Right kidney (tissue), 1 donor: ENCODE data around the gene SPEG.

Experiments used
- DNase-seq: peaks from one replicate; pipeline ENCODE4 v3.0.0-alpha.2; 2016

The SPEG gene

DNA sequence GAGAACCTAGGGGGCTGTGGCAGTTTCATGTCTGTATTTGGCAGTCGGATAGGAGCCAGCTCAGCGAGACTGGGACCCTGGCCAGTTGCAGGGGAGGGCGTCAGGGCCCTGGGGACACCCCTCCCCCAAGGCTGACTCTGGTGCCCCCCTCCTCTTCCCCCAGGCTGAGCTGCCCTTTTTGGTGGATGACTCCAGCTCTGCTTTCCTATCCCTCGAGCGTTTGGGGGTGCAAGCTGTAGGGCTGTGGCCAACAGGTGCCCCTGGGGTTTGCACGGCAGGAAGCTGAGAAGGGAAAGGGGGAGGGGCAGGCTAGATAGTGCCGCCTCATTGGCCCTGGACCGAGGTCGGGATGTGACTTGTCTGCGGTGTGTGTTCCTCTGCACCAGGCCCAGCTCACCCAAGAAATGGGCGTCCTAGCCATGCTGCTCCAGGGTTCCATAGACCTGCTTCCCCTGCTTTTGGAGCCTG is 26.4 kb downstream of the SPEG start:
- DNase-seq: peak; percentile 25

DNA sequence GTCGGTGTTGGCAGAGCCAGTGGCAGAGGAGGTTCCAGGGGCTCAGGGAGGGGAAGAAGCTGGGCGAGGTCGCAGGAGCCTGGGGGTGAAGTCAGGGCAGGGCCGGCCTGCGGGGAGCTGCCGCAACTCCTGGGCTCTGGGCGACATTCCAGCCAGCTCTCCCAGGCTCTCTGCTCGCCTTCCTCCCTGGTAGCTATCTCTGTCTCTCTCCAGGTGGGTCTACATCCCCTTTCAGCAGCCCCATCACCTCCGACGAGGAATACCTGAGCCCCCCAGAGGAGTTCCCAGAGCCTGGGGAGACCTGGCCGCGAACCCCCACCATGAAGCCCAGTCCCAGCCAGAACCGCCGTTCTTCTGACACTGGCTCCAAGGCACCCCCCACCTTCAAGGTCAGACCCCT is 27.0 kb downstream of the SPEG start:
- no peak for DNase-seq

- DNase-seq: no peak
Measured at GRCh38 chr2:219462349-219462748, 27.7 kb downstream of the SPEG start.

DNA sequence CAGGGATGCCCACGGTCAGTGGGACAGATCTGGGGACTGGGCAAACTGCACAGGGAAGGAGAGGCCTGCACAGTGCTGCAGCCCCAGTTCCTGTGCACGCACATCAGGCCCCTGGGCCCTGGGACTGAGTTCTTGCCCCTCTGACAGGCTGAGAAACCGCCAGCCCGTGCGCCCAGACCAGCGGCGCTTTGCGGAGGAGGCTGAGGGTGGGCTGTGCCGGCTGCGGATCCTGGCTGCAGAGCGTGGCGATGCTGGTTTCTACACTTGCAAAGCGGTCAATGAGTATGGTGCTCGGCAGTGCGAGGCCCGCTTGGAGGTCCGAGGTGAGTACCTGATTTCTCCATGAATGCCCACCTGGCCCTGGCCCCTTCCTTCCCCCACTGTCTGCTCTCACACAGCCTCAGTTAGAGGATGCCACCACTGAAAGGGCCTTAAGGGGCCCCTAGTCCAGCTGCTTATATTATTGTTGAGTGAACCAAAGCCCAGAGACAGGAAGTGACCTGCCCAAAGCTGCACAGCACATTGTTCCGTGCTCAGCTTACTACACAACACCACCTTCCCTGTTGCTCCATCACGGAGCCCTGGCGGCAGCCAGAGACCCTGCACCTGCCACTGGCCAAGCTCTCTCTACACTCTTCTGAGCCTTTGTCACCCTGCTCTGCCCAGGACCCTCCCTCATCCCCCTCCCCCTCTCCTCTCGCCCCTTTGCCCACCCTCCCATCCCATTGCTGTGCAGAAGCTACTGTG is 29.8 kb downstream of the SPEG start:
- no peak for DNase-seq

DNA sequence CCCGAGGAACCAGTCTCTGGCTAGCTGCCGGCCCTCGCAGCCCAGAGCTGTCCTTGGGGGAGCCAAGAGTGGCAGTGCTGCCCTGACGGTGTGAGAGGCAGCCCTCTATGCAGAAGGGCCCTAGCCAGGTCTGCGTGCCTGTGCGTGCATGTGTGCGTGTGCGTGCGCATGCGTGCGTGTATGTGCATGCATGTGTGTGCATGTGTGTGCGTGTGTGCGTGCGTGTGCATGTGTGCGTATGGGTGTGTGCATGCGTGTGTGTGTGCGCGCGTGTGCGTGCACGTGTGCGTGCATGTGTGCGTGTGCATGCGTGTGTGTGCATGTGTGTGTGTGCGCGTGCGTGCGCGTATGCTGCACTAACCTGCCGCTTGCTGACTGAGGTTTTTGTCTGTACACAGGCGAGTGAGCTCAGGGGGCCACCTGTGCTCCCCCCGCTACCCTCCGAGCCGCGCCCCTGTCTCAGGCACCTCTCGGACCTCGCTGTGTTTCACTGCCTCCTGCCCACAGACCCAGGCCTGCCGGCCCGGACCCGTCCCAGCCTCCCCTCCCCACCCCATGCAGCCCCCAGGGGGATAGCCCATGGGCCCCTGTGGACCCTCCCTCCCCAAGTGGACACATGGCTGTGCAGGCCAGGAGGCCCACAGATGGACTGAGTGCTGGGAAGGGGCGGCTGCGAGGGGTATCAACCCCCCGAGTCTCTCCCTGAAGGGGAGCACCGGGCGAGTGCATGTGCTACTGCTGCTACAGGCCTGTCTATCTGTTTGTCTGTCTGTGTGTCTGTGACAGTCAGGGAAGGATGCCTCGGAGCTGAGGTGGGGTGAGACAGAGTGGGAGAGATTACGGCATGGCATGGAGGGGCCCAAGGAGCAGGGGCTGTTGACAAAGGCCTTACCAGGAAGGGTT is 31.3 kb downstream of the SPEG start:
- DNase-seq: no peak

GRCh38 chr2:219466816-219467735 is 32.4 kb downstream of the SPEG start:
- no peak for DNase-seq

DNA sequence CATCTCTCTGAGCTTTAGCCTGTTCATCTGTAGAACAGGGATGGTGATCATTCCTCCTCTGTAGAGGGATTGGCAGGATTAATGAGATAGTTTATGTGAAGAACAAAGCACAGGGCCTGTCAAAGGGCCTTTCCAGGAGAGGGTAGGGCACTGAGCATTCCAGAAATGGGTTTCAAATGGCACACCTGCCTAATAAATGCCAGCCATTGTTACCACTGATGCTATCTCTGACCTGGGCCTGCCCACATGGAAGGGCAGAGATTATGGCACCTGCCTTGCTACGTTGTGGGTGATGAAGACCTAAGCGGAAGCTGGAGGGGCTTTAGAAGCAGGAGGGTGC is 33.1 kb downstream of the SPEG start:
- no peak for DNase-seq

- no peak for DNase-seq
Measured at GRCh38 chr2:219468410-219469185, 34.0 kb downstream of the SPEG start.

- no peak for DNase-seq
Measured at GRCh38 chr2:219469186-219469724, 34.6 kb downstream of the SPEG start.

- DNase-seq: no peak
Measured at GRCh38 chr2:219470429-219470828, 35.8 kb downstream of the SPEG start.

GRCh38 chr2:219471476-219472371 is 37.1 kb downstream of the SPEG start:
- no peak for DNase-seq

- DNase-seq: no peak
Measured at GRCh38 chr2:219472629-219473187, 38.1 kb downstream of the SPEG start.

DNA sequence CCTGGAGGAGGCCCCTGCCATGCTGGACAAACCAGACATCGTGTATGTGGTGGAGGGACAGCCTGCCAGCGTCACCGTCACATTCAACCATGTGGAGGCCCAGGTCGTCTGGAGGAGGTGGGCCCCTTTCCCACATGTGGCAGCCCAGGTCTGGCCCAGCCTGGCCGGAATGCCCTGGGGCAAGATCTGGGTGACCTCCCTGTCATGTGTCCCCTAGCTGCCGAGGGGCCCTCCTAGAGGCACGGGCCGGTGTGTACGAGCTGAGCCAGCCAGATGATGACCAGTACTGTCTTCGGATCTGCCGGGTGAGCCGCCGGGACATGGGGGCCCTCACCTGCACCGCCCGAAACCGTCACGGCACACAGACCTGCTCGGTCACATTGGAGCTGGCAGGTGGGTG is 38.9 kb downstream of the SPEG start:
- no peak for DNase-seq

GRCh38 chr2:219474285-219475060 is 39.8 kb downstream of the SPEG start:
- DNase-seq: no peak

- no peak for DNase-seq
Measured at GRCh38 chr2:219475278-219475677, 40.6 kb downstream of the SPEG start.

DNA sequence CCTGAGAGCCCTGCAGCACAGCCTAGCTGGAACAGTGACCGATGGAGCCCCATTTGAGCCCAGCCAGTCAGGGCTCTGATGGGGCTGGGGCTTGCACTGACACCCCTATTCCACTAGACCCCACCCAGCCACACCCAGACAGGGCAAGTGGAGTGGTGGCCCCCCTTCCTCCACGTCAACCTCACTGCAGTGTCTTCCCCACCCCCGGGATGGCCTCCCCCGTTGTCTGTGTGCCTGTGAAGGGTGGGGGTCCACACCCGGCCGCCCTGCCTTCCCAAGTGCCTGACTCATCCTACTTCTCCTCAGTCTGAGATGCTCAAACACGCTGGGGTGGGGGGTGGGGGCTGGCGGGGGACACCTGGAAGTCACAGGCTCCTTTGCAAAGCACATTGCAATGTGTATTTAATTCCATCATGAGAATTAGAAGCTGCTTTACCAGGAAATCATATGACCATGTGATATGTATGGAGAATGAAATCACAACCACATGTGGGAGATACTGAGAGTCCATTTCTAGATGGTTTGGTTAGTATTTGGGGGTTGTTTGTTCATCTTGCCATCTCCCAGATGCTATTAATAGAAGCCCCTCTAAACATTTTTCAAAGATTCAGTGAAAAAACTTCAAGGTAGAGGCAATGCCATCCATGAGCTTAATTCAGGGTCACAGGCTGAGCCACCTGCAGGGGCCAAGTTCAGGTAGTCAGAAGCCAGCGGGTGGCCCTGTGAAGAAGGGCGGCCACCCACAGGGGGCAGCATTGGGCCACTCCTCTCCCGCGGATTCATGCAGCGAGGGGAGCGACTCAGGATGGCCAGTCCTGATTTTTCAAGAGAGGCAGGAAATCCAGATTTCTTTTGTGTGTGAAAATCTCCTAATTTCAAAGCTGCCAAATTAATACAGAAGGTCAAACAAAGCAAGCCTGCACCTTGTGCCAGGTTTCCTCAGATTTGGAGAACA is 41.3 kb downstream of the SPEG start:
- DNase-seq: peak; percentile 76

DNA sequence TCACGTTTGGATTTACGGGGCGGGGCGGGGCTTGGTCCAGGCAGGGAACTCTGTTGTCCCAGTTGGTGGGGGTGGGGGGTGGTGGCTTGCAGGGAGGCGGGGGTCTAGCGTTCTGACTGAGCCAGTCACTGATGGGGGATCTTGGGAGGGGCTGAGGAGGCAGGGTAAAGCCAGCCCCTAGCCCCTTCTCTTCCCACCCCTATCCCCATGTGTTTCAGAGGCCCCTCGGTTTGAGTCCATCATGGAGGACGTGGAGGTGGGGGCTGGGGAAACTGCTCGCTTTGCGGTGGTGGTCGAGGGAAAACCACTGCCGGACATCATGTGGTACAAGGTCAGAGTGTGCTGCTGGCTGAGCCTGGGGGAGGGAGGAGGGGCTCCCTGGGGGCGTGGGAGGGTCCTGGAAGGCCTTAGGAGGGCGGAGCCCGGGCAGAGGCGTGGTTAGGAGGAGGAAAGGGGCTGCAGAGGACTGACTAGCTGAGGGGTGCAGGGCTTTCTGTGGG is 42.1 kb downstream of the SPEG start:
- DNase-seq: peak; percentile 30

- no peak for DNase-seq
Measured at GRCh38 chr2:219477179-219477578, 42.5 kb downstream of the SPEG start.
